NCI-H128 (cell line): ENCODE results near the gene AUNIP.

Source experiments
- DNase-seq: peaks from one replicate; lab custom pipeline; 2025; ENCODE audit not compliant: unreplicated experiment; lab: John Stamatoyannopoulos, UW

AUNIP gene

GRCh38 chr1:25858906-25859789 lies at the start of gene AUNIP:
AUNIP (minus strand) TSS chr1:25859457; CDS start chr1:25859357, 100 bp downstream.
- peak; percentile 76 for DNase-seq

DNA sequence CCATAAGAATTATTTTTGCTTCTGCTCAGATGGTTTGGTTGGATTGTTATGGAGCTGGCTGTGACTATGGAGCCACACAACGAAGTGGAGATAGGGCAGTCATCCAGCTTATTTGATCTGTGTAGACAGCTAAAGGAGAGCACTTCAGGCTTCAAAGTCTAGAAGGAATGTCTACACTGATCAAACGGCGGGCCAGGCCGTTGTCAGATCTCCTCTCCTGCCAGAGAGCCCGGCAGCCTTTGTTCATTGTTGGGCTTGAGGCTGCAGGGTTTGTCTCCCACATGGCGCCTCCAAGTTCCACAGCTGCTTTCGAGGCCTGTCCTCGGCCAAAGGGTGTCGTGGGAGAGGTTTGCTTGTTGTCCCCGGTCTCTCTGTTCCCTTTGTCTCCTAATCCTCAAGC lies 49.8 kb upstream of the AUNIP start:
- DNase-seq: no peak

- no peak for DNase-seq
Observed at GRCh38 chr1:25908161-25908560, 48.9 kb upstream of the AUNIP start.

- DNase-seq: no peak
Observed at GRCh38 chr1:25907601-25908000, 48.3 kb upstream of the AUNIP start.

GRCh38 chr1:25906644-25907300 lies 47.5 kb upstream of the AUNIP start:
- peak; percentile 55 for DNase-seq

GRCh38 chr1:25905680-25906643 lies 46.7 kb upstream of the AUNIP start, which contains the start of gene STMN1:
STMN1 (minus strand) TSS chr1:25906419; CDS start chr1:25904676, 1,743 bp downstream.
- peak; percentile 96 for DNase-seq

DNA sequence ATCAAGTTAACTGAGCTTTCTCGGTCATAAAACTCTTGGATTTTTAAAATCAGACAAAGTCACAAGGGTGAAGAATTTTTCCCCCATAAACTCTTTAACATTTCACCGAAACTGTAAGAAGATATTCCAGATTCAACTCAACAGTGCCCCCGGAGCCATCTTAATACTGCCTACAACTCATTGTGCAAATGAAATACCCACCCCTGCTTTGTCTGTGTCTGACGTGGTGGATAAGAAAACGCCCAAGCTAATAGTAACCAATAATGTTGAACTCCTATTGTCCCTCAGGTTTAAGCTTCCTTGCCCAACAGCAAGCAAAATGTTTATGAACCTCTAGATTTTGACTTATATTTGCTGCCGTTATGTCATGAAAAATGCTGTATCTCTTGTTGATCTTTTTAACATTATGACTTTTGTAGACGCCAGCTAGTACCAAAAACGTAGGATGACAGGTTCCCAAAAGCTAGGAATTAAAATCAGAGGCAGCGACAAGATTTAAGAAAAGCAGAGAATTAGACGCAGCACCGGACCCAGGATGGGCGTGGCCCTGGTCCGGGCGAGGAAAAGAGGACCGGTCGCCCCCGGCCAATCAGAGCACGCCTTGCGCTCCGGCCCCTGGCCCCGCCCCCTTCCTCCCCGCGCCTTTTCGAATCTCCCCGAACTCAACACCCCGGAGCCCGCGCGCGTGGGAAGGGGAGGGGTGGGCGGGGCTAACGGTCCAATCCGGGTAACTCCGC lies 45.9 kb upstream of the AUNIP start:
- DNase-seq: peak; percentile 89

DNA sequence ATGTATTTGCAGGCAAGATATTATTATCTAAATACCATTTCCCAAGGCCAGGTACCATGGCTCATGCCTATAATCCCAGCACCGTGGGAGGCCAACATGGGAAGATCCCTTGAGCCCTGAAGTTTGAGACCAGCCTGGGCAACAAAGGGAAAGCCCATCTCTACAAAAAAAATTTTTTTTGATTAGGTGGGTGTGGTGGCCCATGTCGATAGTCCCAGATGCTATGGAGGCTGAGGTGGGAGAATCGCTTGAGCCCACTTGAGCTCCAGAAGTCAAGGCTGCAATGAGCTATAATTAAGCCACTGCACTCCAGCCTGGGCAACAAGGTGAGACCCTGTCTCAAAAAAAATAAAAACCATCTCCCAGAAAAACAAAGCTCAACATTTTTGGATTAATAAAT lies 44.7 kb upstream of the AUNIP start:
- no peak for DNase-seq

GRCh38 chr1:25902462-25902861 lies 43.2 kb upstream of the AUNIP start:
- DNase-seq: no peak

- DNase-seq: no peak
Observed at GRCh38 chr1:25900219-25900618, 41.0 kb upstream of the AUNIP start.

DNA sequence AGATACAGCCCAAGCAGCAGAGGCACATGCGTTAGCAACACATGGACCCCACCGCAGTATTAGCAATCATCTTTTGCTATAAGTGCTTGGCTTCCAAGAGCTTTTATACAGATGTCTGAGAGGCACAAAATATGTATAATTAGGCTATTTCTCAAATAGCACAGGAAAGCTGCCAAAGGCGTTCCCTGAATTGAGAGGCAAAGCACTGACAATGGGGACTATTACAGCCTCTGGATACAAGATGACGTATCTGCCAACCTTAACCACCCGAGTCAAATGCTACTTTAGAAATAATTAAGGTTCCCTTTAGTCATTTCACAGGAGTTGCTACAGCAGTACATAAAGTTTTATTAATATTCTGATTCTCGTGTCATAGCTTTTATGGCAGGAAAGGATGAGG lies 40.5 kb upstream of the AUNIP start:
- no peak for DNase-seq

- no peak for DNase-seq
Observed at GRCh38 chr1:25898223-25899015, 39.2 kb upstream of the AUNIP start.

- DNase-seq: no peak
Observed at GRCh38 chr1:25897754-25898153, 38.5 kb upstream of the AUNIP start.

DNA sequence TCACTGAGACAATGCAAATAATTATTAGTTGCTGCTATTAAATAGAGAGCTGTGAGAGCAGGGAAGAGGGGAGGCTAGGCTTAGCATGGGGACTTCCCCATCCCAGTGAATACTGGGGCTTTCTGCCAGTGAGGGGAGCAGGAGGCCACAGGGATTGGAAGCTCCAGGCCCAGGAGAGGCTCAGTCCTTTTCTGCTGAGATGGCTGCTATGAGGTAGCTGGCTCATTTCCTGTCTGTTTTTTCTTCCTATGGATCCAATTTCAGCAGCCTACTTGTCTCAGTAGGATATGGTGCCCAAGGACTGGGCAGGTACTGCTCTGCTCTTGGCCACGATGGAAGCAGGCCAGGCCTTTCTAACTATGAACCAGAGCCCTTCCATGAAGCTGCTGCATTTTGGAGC lies 37.0 kb upstream of the AUNIP start:
- DNase-seq: no peak

DNA sequence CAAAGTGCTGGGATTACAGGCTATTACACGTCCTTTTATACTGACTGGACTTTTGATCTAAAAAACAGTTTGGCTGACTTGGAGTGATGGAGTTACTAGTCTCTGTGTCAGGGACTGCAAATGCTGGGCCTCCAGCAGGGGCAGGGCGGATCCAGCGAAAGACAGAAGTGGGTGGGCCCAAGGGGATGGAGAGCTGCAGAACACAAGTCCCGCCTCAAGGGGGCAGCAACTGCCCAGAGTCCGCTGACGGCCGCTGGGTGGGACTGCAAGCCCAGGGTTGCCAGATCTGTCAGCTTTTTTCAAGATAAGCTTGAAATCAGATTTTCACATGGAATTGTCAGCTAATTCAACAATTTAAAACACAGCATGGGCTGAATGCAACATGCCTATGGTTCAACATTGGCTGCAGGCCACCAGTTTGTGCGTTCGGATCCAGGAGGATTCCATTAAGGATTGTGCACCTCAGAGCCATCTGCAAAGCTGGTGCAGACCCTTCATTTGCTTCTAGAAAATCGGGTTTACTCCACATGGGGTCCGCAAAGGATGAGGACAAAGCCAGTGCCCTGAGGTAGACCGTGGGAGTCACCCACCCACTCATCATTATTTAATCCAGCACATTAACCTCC lies 36.2 kb upstream of the AUNIP start:
- DNase-seq: peak; percentile 83

GRCh38 chr1:25893116-25893515 lies 33.9 kb upstream of the AUNIP start:
- DNase-seq: no peak

- DNase-seq: no peak
Observed at GRCh38 chr1:25891606-25892005, 32.3 kb upstream of the AUNIP start.

- DNase-seq: no peak
Observed at GRCh38 chr1:25890239-25891034, 31.2 kb upstream of the AUNIP start.
